ENCODE results near the gene TTC28. TPM values are rescaled to one million over a fixed set of nuclear protein-coding genes. Genes with fewer than 3 reads are reported as not detected.
"Not testable (repeated sequence)": the region's sequence is repeated elsewhere in the genome, so short reads cannot be mapped to it uniquely, and the experiment has no call there.

Gene TTC28
- total and polyA plus RNA-seq, 12 donors: 3.4 to 75.6 (median 28.6) TPM

DNA sequence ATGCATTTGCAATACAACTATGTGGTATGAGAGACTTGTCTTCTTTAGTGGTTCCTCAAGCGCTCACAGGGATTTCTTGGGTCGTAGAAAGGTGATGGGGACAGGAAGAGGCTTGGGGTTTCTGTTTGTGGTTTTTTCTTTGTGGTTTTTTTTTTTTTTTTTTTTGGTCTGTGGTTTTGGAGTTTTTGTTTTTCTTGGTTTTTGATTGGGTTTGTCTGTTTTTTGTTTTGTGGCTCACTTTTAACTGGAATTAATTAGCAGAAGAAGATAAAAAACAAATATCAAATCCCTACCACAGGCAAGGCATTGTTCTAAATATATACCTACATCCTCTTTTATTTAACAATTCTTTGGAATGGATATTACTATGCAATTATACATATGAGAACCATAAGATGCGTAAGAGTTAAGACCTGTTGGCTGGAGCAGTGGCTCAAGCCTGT is 5.5 kb downstream of the TTC28 start:
- intact Hi-C loops (cut with DNase I): no loop called here
- H3K27me3 ChIP-seq: no peaks in the 10 kb centered on the region
- H3K27ac ChIP-seq: no peak overlapping the region
- 70 to 74% (median 72%) methylated on average over 3 of the region's 3 CpGs for WGBS, 4 donors
- peaks cover 0 to 6% of the 10 kb centered on the region in 2 donors for H3K4me1 ChIP-seq (replicated peaks in 1 of 2)
- DNase-seq: no peak
- no peak overlapping the region for H3K4me3 ChIP-seq
- H3K36me3 ChIP-seq (replicated peaks in 1 of 2): no peaks in the 10 kb centered on the region
- TF ChIP-seq POLR2A (IDR thresholded peaks at IDR 0.05): no peak
- TF ChIP-seq, protein P1, sequence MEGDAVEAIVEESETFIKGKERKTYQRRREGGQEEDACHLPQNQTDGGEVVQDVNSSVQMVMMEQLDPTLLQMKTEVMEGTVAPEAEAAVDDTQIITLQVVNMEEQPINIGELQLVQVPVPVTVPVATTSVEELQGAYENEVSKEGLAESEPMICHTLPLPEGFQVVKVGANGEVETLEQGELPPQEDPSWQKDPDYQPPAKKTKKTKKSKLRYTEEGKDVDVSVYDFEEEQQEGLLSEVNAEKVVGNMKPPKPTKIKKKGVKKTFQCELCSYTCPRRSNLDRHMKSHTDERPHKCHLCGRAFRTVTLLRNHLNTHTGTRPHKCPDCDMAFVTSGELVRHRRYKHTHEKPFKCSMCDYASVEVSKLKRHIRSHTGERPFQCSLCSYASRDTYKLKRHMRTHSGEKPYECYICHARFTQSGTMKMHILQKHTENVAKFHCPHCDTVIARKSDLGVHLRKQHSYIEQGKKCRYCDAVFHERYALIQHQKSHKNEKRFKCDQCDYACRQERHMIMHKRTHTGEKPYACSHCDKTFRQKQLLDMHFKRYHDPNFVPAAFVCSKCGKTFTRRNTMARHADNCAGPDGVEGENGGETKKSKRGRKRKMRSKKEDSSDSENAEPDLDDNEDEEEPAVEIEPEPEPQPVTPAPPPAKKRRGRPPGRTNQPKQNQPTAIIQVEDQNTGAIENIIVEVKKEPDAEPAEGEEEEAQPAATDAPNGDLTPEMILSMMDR (IDR thresholded peaks at IDR 0.05): no peak
- no peaks in the 10 kb centered on the region for H3K9me3 ChIP-seq (replicated peaks in 1 of 3)

DNA sequence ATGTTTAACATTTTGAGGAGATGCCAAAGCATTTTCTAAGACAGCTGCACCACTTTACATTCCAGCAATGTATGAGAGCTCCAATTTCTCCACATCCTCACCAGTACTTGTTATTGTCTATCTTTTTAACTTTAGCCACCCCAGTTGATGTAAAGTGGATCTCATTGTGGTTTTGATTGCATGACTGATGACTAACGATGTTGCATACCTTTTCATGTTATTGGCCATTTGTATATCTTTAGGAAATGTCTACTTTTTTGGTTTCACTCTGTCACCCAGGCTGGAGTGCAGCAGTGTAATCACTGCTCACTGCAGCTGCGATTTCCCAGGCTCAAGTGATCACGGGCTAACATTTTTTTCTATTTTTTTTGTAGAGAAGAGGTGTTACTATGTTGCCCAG is 8.9 kb downstream of the TTC28 start:
- no peak for TF ChIP-seq POLR2A (IDR thresholded peaks at IDR 0.05)
- TF ChIP-seq, protein P1 (IDR thresholded peaks at IDR 0.05): no peak
- H3K9me3 ChIP-seq (replicated peaks in 1 of 3): no peaks in the 10 kb centered on the region
- no peak overlapping the region for H3K4me3 ChIP-seq
- WGBS, 4 donors: 92 to 98% (median 97%) methylated on average over 3 of the region's 3 CpGs
- no peaks in the 10 kb centered on the region for H3K27me3 ChIP-seq
- intact Hi-C loops (cut with DNase I): no loop called here
- H3K27ac ChIP-seq: no peak overlapping the region
- DNase-seq: no peak
- H3K36me3 ChIP-seq (replicated peaks in 1 of 2): no peaks in the 10 kb centered on the region
- H3K4me1 ChIP-seq (replicated peaks in 1 of 2): no peaks in the 10 kb centered on the region

GRCh38 chr22:28670161-28670560 is 9.5 kb downstream of the TTC28 start:
- WGBS, 4 donors: 69 to 80% (median 73%) methylated on average over 4 of the region's 4 CpGs

GRCh38 chr22:28669387-28669786 is 10.3 kb downstream of the TTC28 start:
- Histone ChIP-seq H3K4me3 (no peak overlapping the region), H3K4me1 (replicated peaks in 1 of 2) (no peaks in the 10 kb centered on the region)
- 59 to 70% (median 64%) methylated on average over 2 of the region's 2 CpGs for WGBS, 4 donors

More at GRCh38 chr22:28670161-28670560, 9.5 kb downstream of the TTC28 start:
- H3K4me1 ChIP-seq (replicated peaks in 1 of 2): no peaks in the 10 kb centered on the region
- TF ChIP-seq POLR2A (IDR thresholded peaks at IDR 0.05): no peak
- TF ChIP-seq, protein P1 (IDR thresholded peaks at IDR 0.05): no peak
- no peaks in the 10 kb centered on the region for H3K9me3 ChIP-seq (replicated peaks in 1 of 3)
- H3K27ac ChIP-seq: no peak overlapping the region
- DNase-seq: no peak
- no peak overlapping the region for H3K4me3 ChIP-seq
- H3K27me3 ChIP-seq: no peaks in the 10 kb centered on the region
- intact Hi-C loops (cut with DNase I): no loop called here
- H3K36me3 ChIP-seq (replicated peaks in 1 of 2): no peaks in the 10 kb centered on the region

GRCh38 chr22:28663569-28663942 is 16.1 kb downstream of the TTC28 start:
- H3K27me3 ChIP-seq; DNase-seq; H3K4me1 ChIP-seq (replicated peaks in 1 of 2); H3K36me3 ChIP-seq (replicated peaks in 1 of 2); H3K4me3 ChIP-seq; intact Hi-C loops (cut with DNase I); H3K27ac ChIP-seq; H3K9me3 ChIP-seq (replicated peaks in 1 of 3): not testable (repeated sequence)
- WGBS, 4 donors: no CpG with 5 or more reads among the region's 13 CpGs

More at GRCh38 chr22:28669387-28669786, 10.3 kb downstream of the TTC28 start:
- TF ChIP-seq POLR2A (IDR thresholded peaks at IDR 0.05): no peak
- TF ChIP-seq, protein P1 (IDR thresholded peaks at IDR 0.05): no peak
- H3K9me3 ChIP-seq (replicated peaks in 1 of 3): no peaks in the 10 kb centered on the region
- no peak overlapping the region for H3K27ac ChIP-seq
- H3K27me3 ChIP-seq: no peaks in the 10 kb centered on the region
- intact Hi-C loops (cut with DNase I): no loop called here
- no peak for DNase-seq
- H3K36me3 ChIP-seq (replicated peaks in 1 of 2): no peaks in the 10 kb centered on the region
